ENCODE measurements around the gene MKLN1. TPM values are rescaled to one million over a fixed set of nuclear protein-coding genes. Genes with fewer than 3 reads are reported as not detected.

Gene MKLN1
- total and polyA plus RNA-seq, 7 experiments from 2014 or later, result 30.8 to 69.8 (median 56.7) TPM

GRCh38 chr7:131436384-131436783 lies 108.7 kb downstream of the MKLN1 start:
- Histone ChIP-seq H3K4me1 (ENCODE audit: control insufficient read depth in 2 of 2, insufficient read depth in 2 of 2, low read length in 2 of 2) (no peaks in the 10 kb centered on the region), H3K27me3 (ENCODE audit: control insufficient read depth in 2 of 2, insufficient read depth in 2 of 2, low read length in 2 of 2) (no peaks in the 10 kb centered on the region), H3K9me3 (ENCODE audit: control insufficient read depth in 2 of 3, low read length in 3 of 3) (no peaks in the 10 kb centered on the region), H3K27ac (ENCODE audit: low read depth, low read length) (no peak overlapping the region), H3K36me3 (ENCODE audit: control insufficient read depth in 2 of 3, insufficient read depth in 3 of 3, low read length in 3 of 3) (peaks cover 0 to 20% (median 7%) of the 10 kb centered on the region in 3 experiments), H3K4me3 (ENCODE audit: low read length) (no peak overlapping the region)
- no peak overlapping the region for H3K27ac Mint-ChIP-seq
- no peak overlapping the region for H3K4me3 Mint-ChIP-seq
- CTCF ChIA-PET, result interaction anchor here (0.7 to 0.9 kb wide), 2 partner anchors 12 to 1649 kb away, joined by 3 read pairs; no protein-coding TSS in a partner anchor
- H3K9me3 Mint-ChIP-seq, result no peaks in the 10 kb centered on the region
- intact Hi-C loops (cut with micrococcal nuclease), result no loop called here
- peaks cover 9 to 73% (median 55%) of the 10 kb centered on the region in 5 donors for H3K36me3 Mint-ChIP-seq
- H3K27me3 Mint-ChIP-seq, result no peaks in the 10 kb centered on the region
- DNase-seq (no peak), ATAC-seq (no peak)
- peaks cover 0 to 25% (median 11%) of the 10 kb centered on the region in 7 donors for H3K4me1 Mint-ChIP-seq
- POLR2A ChIA-PET, result no interaction called here

GRCh38 chr7:131438969-131439368 lies 111.3 kb downstream of the MKLN1 start:
- H3K27ac Mint-ChIP-seq, result no peak overlapping the region
- Histone ChIP-seq H3K36me3 (ENCODE audit: control insufficient read depth in 2 of 3, insufficient read depth in 3 of 3, low read length in 3 of 3) (peaks cover 0 to 18% (median 7%) of the 10 kb centered on the region in 3 experiments), H3K27ac (ENCODE audit: low read depth, low read length) (no peak overlapping the region), H3K4me1 (ENCODE audit: control insufficient read depth in 2 of 2, insufficient read depth in 2 of 2, low read length in 2 of 2) (no peaks in the 10 kb centered on the region), H3K9me3 (ENCODE audit: control insufficient read depth in 2 of 3, low read length in 3 of 3) (no peaks in the 10 kb centered on the region), H3K27me3 (ENCODE audit: control insufficient read depth in 2 of 2, insufficient read depth in 2 of 2, low read length in 2 of 2) (no peaks in the 10 kb centered on the region), H3K4me3 (ENCODE audit: low read length) (no peak overlapping the region)
- DNase-seq (no peak), ATAC-seq (no peak)
- intact Hi-C loops (cut with micrococcal nuclease), result no loop called here
- H3K36me3 Mint-ChIP-seq, result peaks cover 9 to 70% (median 50%) of the 10 kb centered on the region in 5 donors
- H3K4me3 Mint-ChIP-seq, result no peak overlapping the region
- ChIA-PET CTCF (no interaction called here), POLR2A (interaction anchor here (0.6 kb wide), 1 partner anchor 16 kb away, joined by 4 read pairs; no protein-coding TSS in a partner anchor)
- peaks cover 0 to 16% (median 7%) of the 10 kb centered on the region in 7 donors for H3K4me1 Mint-ChIP-seq
- no peaks in the 10 kb centered on the region for H3K27me3 Mint-ChIP-seq
- no peaks in the 10 kb centered on the region for H3K9me3 Mint-ChIP-seq

DNA sequence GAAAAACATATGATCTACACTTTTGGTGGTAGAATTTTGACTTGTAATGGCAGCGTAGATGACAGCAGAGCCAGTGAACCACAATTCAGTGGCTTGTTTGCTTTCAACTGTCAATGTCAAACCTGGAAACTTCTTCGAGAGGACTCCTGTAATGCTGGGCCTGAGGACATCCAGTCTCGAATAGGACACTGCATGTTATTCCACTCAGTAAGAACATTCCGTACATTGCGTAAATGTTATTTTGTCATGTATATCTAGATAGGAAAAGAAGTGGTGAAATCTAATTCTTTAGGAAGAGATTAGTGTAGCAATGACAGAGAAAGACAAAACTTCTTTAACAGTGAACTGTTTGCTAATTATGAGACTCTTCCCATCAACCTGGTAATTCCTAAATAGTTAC lies 115.8 kb downstream of the MKLN1 start:
- H3K4me1 Mint-ChIP-seq, result peaks cover 0 to 10% (median 3%) of the 10 kb centered on the region in 7 donors
- no peaks in the 10 kb centered on the region for H3K9me3 ChIP-seq (ENCODE audit: control insufficient read depth in 2 of 3, low read length in 3 of 3)
- no peaks in the 10 kb centered on the region for H3K27me3 ChIP-seq (ENCODE audit: control insufficient read depth in 2 of 2, insufficient read depth in 2 of 2, low read length in 2 of 2)
- no peak overlapping the region for H3K4me3 ChIP-seq (ENCODE audit: low read length)
- peaks cover 4 to 72% (median 39%) of the 10 kb centered on the region in 5 donors for H3K36me3 Mint-ChIP-seq
- peaks cover 0 to 26% (median 6%) of the 10 kb centered on the region in 3 experiments for H3K36me3 ChIP-seq (ENCODE audit: control insufficient read depth in 2 of 3, insufficient read depth in 3 of 3, low read length in 3 of 3)
- no peak overlapping the region for H3K27ac ChIP-seq (ENCODE audit: low read depth, low read length)
- H3K9me3 Mint-ChIP-seq, result peaks cover 0 to 3% (median 0%) of the 10 kb centered on the region in 11 donors
- intact Hi-C loops (cut with micrococcal nuclease), result no loop called here
- no peak overlapping the region for H3K27ac Mint-ChIP-seq
- no peaks in the 10 kb centered on the region for H3K27me3 Mint-ChIP-seq
- CTCF ChIA-PET, result no interaction called here
- POLR2A ChIA-PET, result no interaction called here
- no peaks in the 10 kb centered on the region for H3K4me1 ChIP-seq (ENCODE audit: control insufficient read depth in 2 of 2, insufficient read depth in 2 of 2, low read length in 2 of 2)
- ATAC-seq (no peak), DNase-seq (no peak)
- H3K4me3 Mint-ChIP-seq, result no peak overlapping the region

DNA sequence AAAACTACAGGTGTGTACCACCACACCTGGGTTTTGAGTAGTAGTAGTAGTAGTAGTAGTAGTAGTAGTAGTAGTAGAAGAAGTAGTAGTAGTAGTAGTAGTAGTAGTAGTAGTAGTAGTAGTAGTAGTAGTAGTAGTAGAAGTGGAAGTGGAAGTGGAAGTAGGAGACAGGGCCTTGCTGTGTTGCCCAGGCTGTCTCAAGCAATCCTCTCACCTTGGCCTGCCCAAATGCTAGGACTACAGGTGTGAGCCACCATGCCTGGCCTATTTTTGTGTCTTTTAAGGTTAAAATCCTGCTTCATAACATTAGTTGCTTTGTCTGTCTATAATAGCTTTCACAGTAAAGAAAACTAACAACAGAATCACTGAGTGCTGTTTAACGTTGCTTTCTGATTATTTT lies 117.0 kb downstream of the MKLN1 start:
- Mint-ChIP-seq H3K9me3 (peaks cover 0 to 3% (median 0%) of the 10 kb centered on the region in 11 donors), H3K4me1 (peaks cover 0 to 10% (median 6%) of the 10 kb centered on the region in 7 donors), H3K36me3 (peaks cover 2 to 71% (median 40%) of the 10 kb centered on the region in 5 donors), H3K4me3 (no peak overlapping the region), H3K27me3 (no peaks in the 10 kb centered on the region), H3K27ac (peak overlapping the region in 1 of 9 donors; percentile 34)
- DNase-seq (no peak), ATAC-seq (no peak)
- Histone ChIP-seq H3K27ac (ENCODE audit: low read depth, low read length) (no peak overlapping the region), H3K9me3 (ENCODE audit: control insufficient read depth in 2 of 3, low read length in 3 of 3) (no peaks in the 10 kb centered on the region), H3K4me3 (ENCODE audit: low read length) (no peak overlapping the region), H3K27me3 (ENCODE audit: control insufficient read depth in 2 of 2, insufficient read depth in 2 of 2, low read length in 2 of 2) (no peaks in the 10 kb centered on the region), H3K4me1 (ENCODE audit: control insufficient read depth in 2 of 2, insufficient read depth in 2 of 2, low read length in 2 of 2) (no peaks in the 10 kb centered on the region), H3K36me3 (ENCODE audit: control insufficient read depth in 2 of 3, insufficient read depth in 3 of 3, low read length in 3 of 3) (peaks cover 0 to 22% (median 6%) of the 10 kb centered on the region in 3 experiments)
- intact Hi-C loops (cut with micrococcal nuclease), result no loop called here
- ChIA-PET POLR2A (no interaction called here), CTCF (interaction anchor here (0.6 kb wide), 1 partner anchor 311 kb away, joined by 3 read pairs; no protein-coding TSS in a partner anchor)

DNA sequence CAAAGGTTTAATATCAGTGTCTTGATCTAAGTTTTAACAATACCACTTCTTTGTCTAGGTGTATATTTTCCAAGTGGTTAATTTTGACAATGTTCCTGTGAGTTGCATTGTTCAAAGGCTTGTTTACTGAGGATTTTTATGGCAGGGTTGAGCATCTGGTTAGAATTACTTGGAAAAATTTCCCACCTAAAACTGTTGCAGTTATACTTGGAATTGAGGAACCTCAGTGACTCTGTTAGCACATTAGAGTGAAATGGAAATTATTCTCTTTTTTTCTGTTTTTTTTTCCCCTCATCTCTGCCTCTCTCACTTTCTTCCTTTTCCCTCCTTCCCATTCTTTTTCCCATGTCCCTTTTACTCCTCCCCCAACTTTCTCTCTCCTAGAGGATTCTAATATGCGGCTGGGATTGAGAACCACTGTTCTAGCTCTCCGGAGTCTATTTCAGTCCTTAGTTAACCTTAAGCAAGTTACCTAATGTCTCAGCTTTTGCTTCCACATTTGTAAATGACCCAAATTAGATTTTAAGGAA lies 121.8 kb downstream of the MKLN1 start:
- Mint-ChIP-seq H3K36me3 (peaks cover 6 to 56% (median 27%) of the 10 kb centered on the region in 5 donors), H3K4me3 (no peak overlapping the region), H3K4me1 (peaks cover 0 to 10% (median 2%) of the 10 kb centered on the region in 7 donors), H3K9me3 (peaks cover 0 to 3% (median 0%) of the 10 kb centered on the region in 11 donors), H3K27me3 (no peaks in the 10 kb centered on the region), H3K27ac (peak overlapping the region in 1 of 9 donors; percentile 25)
- no peaks in the 10 kb centered on the region for H3K9me3 ChIP-seq (ENCODE audit: control insufficient read depth in 2 of 3, low read length in 3 of 3)
- intact Hi-C loops (cut with micrococcal nuclease), result no loop called here
- ChIA-PET POLR2A (no interaction called here), CTCF (no interaction called here)
- no peak overlapping the region for H3K27ac ChIP-seq (ENCODE audit: low read depth, low read length)
- H3K27me3 ChIP-seq (ENCODE audit: control insufficient read depth in 2 of 2, insufficient read depth in 2 of 2, low read length in 2 of 2), result no peaks in the 10 kb centered on the region
- ATAC-seq (no peak), DNase-seq (no peak)
- H3K4me1 ChIP-seq (ENCODE audit: control insufficient read depth in 2 of 2, insufficient read depth in 2 of 2, low read length in 2 of 2), result no peaks in the 10 kb centered on the region
- H3K36me3 ChIP-seq (ENCODE audit: control insufficient read depth in 2 of 3, insufficient read depth in 3 of 3, low read length in 3 of 3), result peaks cover 0 to 22% (median 6%) of the 10 kb centered on the region in 3 experiments
- H3K4me3 ChIP-seq (ENCODE audit: low read length), result no peak overlapping the region

GRCh38 chr7:131454498-131454897 lies 126.8 kb downstream of the MKLN1 start:
- peaks cover 11 to 44% (median 36%) of the 10 kb centered on the region in 5 donors for H3K36me3 Mint-ChIP-seq

More at GRCh38 chr7:131454498-131454897, 126.8 kb downstream of the MKLN1 start:
- no peak overlapping the region for H3K4me3 ChIP-seq (ENCODE audit: low read length)
- Mint-ChIP-seq H3K27me3 (no peaks in the 10 kb centered on the region), H3K27ac (no peak overlapping the region), H3K4me3 (no peak overlapping the region), H3K4me1 (peaks cover 0 to 7% (median 4%) of the 10 kb centered on the region in 7 donors), H3K9me3 (no peaks in the 10 kb centered on the region)
- intact Hi-C loops (cut with micrococcal nuclease), result no loop called here
- H3K27me3 ChIP-seq (ENCODE audit: control insufficient read depth in 2 of 2, insufficient read depth in 2 of 2, low read length in 2 of 2), result no peaks in the 10 kb centered on the region
- no peaks in the 10 kb centered on the region for H3K4me1 ChIP-seq (ENCODE audit: control insufficient read depth in 2 of 2, insufficient read depth in 2 of 2, low read length in 2 of 2)
- ATAC-seq (no peak), DNase-seq (no peak)
- H3K27ac ChIP-seq (ENCODE audit: low read depth, low read length), result no peak overlapping the region
- POLR2A ChIA-PET, result no interaction called here
- peaks cover 0 to 9% (median 0%) of the 10 kb centered on the region in 3 experiments for H3K36me3 ChIP-seq (ENCODE audit: control insufficient read depth in 2 of 3, insufficient read depth in 3 of 3, low read length in 3 of 3)
- no peaks in the 10 kb centered on the region for H3K9me3 ChIP-seq (ENCODE audit: control insufficient read depth in 2 of 3, low read length in 3 of 3)
- CTCF ChIA-PET, result interaction anchor here (0.5 kb wide), 1 partner anchor 27 kb away, joined by 6 read pairs; no protein-coding TSS in a partner anchor
